GM23338 (cell line): ENCODE data around the gene GNA15. TPM values are rescaled to one million over a fixed set of nuclear protein-coding genes. Genes with fewer than 3 reads are reported as not detected.

Source experiments
- ATAC-seq: fragments of 200-7000 bp; cut with Tn5 transposase; 3 replicates; pipeline ENCODE4 v1.9.1; 2020
- DNase-seq: peaks from one replicate; pipeline ENCODE4 v3.0.0-alpha.2; 2015; ENCODE audit warnings: low spot score
- H2AFZ ChIP-seq: fragments of 200-600 bp; sonication (generic); 2 replicates; pipeline ENCODE4 v1.8.0; 2016; ENCODE audit warnings: antibody characterized with exemption, mild to moderate bottlenecking, moderate library complexity
- H3F3A ChIP-seq: fragments of 200-600 bp; sonication (generic); replicated peaks from 2 replicates; pipeline ENCODE4 v1.8.0; 2017; ENCODE audit warnings: antibody characterized with exemption, mixed run types, low read depth
- H3K27ac ChIP-seq: fragments of 200-600 bp; sonication (generic); 2 replicates; pipeline ENCODE4 v1.6.1; 2016; ENCODE audit warnings: low read depth
- H3K27me3 ChIP-seq: fragments of 200-600 bp; sonication (generic); 2 replicates; pipeline ENCODE4 v1.8.0; 2016; ENCODE audit warnings: mild to moderate bottlenecking, mixed run types, moderate library complexity; ENCODE audit not compliant: insufficient read depth
- H3K36me3 ChIP-seq: fragments of 200-600 bp; sonication (generic); 2 replicates; pipeline ENCODE4 v1.8.0; 2016; ENCODE audit warnings: mild to moderate bottlenecking; ENCODE audit not compliant: insufficient read depth
- H3K4me1 ChIP-seq: fragments of 200-600 bp; sonication (generic); 2 replicates; pipeline ENCODE4 v1.8.0; 2016; ENCODE audit warnings: mild to moderate bottlenecking, moderate library complexity; ENCODE audit not compliant: insufficient read depth
- H3K4me2 ChIP-seq: fragments of 200-600 bp; sonication (generic); 2 replicates; pipeline ENCODE4 v1.7.1; 2017; ENCODE audit warnings: mixed run types
- H3K4me3 ChIP-seq: fragments of 200-600 bp; sonication (generic); 2 replicates; pipeline ENCODE4 v1.6.1; 2016; ENCODE audit warnings: mixed run types
- H3K79me2 ChIP-seq: fragments of 200-600 bp; sonication (generic); replicated peaks from 2 replicates; pipeline ENCODE4 v1.8.0; 2017; ENCODE audit warnings: mild to moderate bottlenecking; ENCODE audit not compliant: insufficient read depth
- H3K9me2 ChIP-seq: fragments of 200-600 bp; sonication (generic); 2 replicates; pipeline ENCODE4 v1.8.0; 2017; ENCODE audit not compliant: insufficient read depth
- H4K20me1 ChIP-seq: fragments of 200-600 bp; sonication (generic); replicated peaks from 2 replicates; pipeline ENCODE4 v1.8.0; 2017; ENCODE audit warnings: mild to moderate bottlenecking; ENCODE audit not compliant: insufficient read depth
- H3K27ac Mint-ChIP-seq: 2 replicates; pipeline ENCODE4 v1.8.0; 2020; ENCODE audit warnings: inconsistent platforms, mild to moderate bottlenecking, moderate library complexity, mixed read lengths
- H3K27me3 Mint-ChIP-seq: 3 replicates; pipeline ENCODE4 v1.8.0; 2022; ENCODE audit warnings: low read depth, mild to moderate bottlenecking, moderate library complexity, mixed read lengths, inconsistent platforms; ENCODE audit not compliant: insufficient read depth, poor library complexity
- H3K36me3 Mint-ChIP-seq: 3 replicates; pipeline ENCODE4 v1.8.0; 2021; ENCODE audit warnings: low read depth, mild to moderate bottlenecking, inconsistent platforms, moderate library complexity, mixed read lengths
- H3K4me1 Mint-ChIP-seq: 3 replicates; pipeline ENCODE4 v1.8.0; 2020; ENCODE audit warnings: mild to moderate bottlenecking, inconsistent platforms, mixed read lengths
- H3K4me3 Mint-ChIP-seq: 3 replicates; pipeline ENCODE4 v1.8.0; 2021; ENCODE audit warnings: moderate library complexity, mild to moderate bottlenecking, inconsistent platforms, mixed read lengths
- H3K9me3 Mint-ChIP-seq: 3 replicates; pipeline ENCODE4 v1.8.0; 2020; ENCODE audit warnings: moderate library complexity, mild to moderate bottlenecking, inconsistent platforms, mixed read lengths
- CREB1 ChIP-seq: fragments of 250-450 bp; sonication (Bioruptor Pico); IDR thresholded peaks from 2 replicates; pipeline ENCODE4 v1.5.0; 2020; ENCODE audit warnings: low read depth, mild to moderate bottlenecking, moderate library complexity
- CTCF ChIP-seq, 2 experiments: fragments of 200-600 bp in 1 of 2; sonication (generic) in 1 of 2; conservative IDR thresholded peaks; 2 replicates each; pipeline versions ENCODE4 v1.5.1 to v1.6.1; 2016 to 2017; ENCODE audit warnings: antibody characterized with exemption in 2 of 2, low read depth in 2 of 2, mild to moderate bottlenecking in 2 of 2, moderate library complexity in 1 of 2
- EZH2 ChIP-seq: fragments of 200-600 bp; sonication (generic); IDR thresholded peaks from one replicate; pipeline ENCODE4 v1.8.0; 2017; ENCODE audit warnings: antibody characterized with exemption, mild to moderate bottlenecking, low read depth; ENCODE audit not compliant: unreplicated experiment
- EZH2phosphoT487 ChIP-seq: fragments of 200-600 bp; sonication (generic); IDR thresholded peaks from one replicate; pipeline ENCODE4 v1.8.1; 2018; ENCODE audit warnings: antibody characterized with exemption; ENCODE audit not compliant: unreplicated experiment
- JUNB ChIP-seq: IDR thresholded peaks from one replicate; pipeline ENCODE4 v1.6.1; 2016; ENCODE audit warnings: antibody characterized with exemption; ENCODE audit not compliant: unreplicated experiment
- POLR2AphosphoS5 ChIP-seq: IDR thresholded peaks from 2 replicates; pipeline ENCODE4 v1.6.1; 2016; ENCODE audit warnings: antibody characterized with exemption, low read depth
- STAT1 ChIP-seq: IDR thresholded peaks from one replicate; pipeline ENCODE4 v1.6.1; 2016; ENCODE audit warnings: antibody characterized with exemption; ENCODE audit not compliant: unreplicated experiment
- ZNF114 ChIP-seq: fragments of 250-450 bp; sonication (Bioruptor Pico); IDR thresholded peaks from 2 replicates; pipeline ENCODE4 v1.5.0; 2020; ENCODE audit warnings: mild to moderate bottlenecking, moderate library complexity
- polyA plus RNA-seq: library from polyadenylated mRNA; unstranded; fragments of >200 nt; fragmentation: Nextera tagmentation; extraction: Ambion mirVana; gene quantifications from 2 replicates; pipeline ENCODE4 v1.2.1, GENCODE V29; 2016
- total RNA-seq: library from RNA; depleted of rRNA; stranded (reverse); fragments of >200 nt; shearing (Covaris generic); gene quantifications from 2 replicates; pipeline ENCODE4 v1.2.3, GENCODE V29; 2014
- TF ChIP-seq, protein P1 (sequence below): IDR thresholded peaks from one replicate; pipeline ENCODE4 v1.6.1; 2018; ENCODE audit warnings: antibody characterized with exemption; ENCODE audit not compliant: unreplicated experiment

Gene GNA15
- total and polyA plus RNA-seq, 2 experiments from 2014 or later: 0.14 to 0.31 TPM

- TF ChIP-seq POLR2AphosphoS5: no peak
- no peak for TF ChIP-seq EZH2phosphoT487
- no peak for TF ChIP-seq ZNF114 (CRISPR knock-in tag)
- TF ChIP-seq, protein P1, sequence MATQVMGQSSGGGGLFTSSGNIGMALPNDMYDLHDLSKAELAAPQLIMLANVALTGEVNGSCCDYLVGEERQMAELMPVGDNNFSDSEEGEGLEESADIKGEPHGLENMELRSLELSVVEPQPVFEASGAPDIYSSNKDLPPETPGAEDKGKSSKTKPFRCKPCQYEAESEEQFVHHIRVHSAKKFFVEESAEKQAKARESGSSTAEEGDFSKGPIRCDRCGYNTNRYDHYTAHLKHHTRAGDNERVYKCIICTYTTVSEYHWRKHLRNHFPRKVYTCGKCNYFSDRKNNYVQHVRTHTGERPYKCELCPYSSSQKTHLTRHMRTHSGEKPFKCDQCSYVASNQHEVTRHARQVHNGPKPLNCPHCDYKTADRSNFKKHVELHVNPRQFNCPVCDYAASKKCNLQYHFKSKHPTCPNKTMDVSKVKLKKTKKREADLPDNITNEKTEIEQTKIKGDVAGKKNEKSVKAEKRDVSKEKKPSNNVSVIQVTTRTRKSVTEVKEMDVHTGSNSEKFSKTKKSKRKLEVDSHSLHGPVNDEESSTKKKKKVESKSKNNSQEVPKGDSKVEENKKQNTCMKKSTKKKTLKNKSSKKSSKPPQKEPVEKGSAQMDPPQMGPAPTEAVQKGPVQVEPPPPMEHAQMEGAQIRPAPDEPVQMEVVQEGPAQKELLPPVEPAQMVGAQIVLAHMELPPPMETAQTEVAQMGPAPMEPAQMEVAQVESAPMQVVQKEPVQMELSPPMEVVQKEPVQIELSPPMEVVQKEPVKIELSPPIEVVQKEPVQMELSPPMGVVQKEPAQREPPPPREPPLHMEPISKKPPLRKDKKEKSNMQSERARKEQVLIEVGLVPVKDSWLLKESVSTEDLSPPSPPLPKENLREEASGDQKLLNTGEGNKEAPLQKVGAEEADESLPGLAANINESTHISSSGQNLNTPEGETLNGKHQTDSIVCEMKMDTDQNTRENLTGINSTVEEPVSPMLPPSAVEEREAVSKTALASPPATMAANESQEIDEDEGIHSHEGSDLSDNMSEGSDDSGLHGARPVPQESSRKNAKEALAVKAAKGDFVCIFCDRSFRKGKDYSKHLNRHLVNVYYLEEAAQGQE: no peak
- TF ChIP-seq CTCF (conservative IDR thresholded peaks at IDR 0.05; ENCODE audit: low read depth in 2 of 2): no peak
- TF ChIP-seq JUNB: no peak
- no peak for TF ChIP-seq EZH2
- TF ChIP-seq STAT1: no peak
These were observed 41.1 kb downstream of the GNA15 start (continued) for GRCh38 chr19:3176715-3177501.

DNA sequence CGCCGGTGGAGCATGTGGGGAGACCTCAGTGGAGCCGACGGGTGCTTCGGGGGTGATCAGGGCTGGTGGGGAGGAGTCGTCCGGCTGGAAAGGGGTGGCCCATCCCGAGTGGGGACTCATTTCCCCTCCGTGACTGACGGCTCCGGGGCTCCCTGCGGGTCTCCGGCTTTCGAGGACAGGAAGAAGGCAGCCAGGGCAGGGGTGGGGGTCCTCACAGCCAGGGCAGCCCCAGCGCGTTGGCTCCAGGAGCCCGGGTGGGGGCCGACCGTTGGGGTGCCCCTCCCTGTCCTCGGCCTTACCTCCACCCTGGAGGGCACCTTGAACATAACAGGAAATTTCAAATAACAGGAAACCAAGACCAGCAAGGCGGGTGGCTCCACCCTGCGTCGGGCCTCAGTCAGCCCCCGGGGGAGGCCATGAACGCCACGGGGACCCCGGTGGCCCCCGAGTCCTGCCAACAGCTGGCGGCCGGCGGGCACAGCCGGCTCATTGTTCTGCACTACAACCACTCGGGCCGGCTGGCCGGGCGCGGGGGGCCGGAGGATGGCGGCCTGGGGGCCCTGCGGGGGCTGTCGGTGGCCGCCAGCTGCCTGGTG lies 42.6 kb downstream of the GNA15 start, which contains the start of gene S1PR4:
Gene S1PR4 (plus strand): TSS at position 393 of the 596 bp plus-strand sequence. CDS start 24 bp downstream, at position 417.
- H3K27ac ChIP-seq: no peak within 1 kb of the TSS
- TF ChIP-seq CTCF (conservative IDR thresholded peaks at IDR 0.05; ENCODE audit: low read depth in 2 of 2): no peak
- no peak for TF ChIP-seq CREB1
- DNase-seq (no peak), ATAC-seq (no peak)
- no peaks in the 10 kb centered on the region for H3K79me2 ChIP-seq
- Mint-ChIP-seq H3K27me3 (peaks cover 2% of the 10 kb centered on the region), H3K27ac (no peak within 1 kb of the TSS), H3K4me1 (no peaks in the 10 kb centered on the region), H3K4me3 (no peak within 1 kb of the TSS), H3K9me3 (peaks cover 9% of the 10 kb centered on the region; the same call in 2 of the 3 replicates), H3K36me3 (no peaks in the 10 kb centered on the region)
- H2AFZ ChIP-seq: peak within 1 kb of the TSS; percentile 76; the same call in 1 of the 2 replicates
- no peak within 1 kb of the TSS for H3K4me2 ChIP-seq
- no peaks in the 10 kb centered on the region for H4K20me1 ChIP-seq
- H3K36me3 ChIP-seq: no peaks in the 10 kb centered on the region
- H3K4me1 ChIP-seq: no peaks in the 10 kb centered on the region
- H3K9me2 ChIP-seq: no peaks in the 10 kb centered on the region
- H3F3A ChIP-seq: no peaks in the 10 kb centered on the region
- H3K4me3 ChIP-seq: no peak within 1 kb of the TSS
- no peaks in the 10 kb centered on the region for H3K27me3 ChIP-seq
